Heart right ventricle (tissue), 16 donors: ENCODE results near the gene CYBC1. TPM values are rescaled to one million over a fixed set of nuclear protein-coding genes. Genes with fewer than 3 reads are reported as not detected.

Experiments
- ATAC-seq, 8 donors: fragments of 200-7000 bp; cut with Tn5 transposase; one replicate each; pipeline ENCODE4 v1.9.1; 2020; ENCODE audit warnings: mild to moderate bottlenecking in 8 of 8, moderate library complexity in 8 of 8, moderate number of reproducible peaks in 1 of 8
- DNase-seq, 2 donors: peaks; one replicate each; pipeline ENCODE4 v3.0.0-alpha.2; 2020
- H3K27ac ChIP-seq, 10 donors: fragments of 200-600 bp; sonication (generic) in 2 of 10; one replicate each; pipeline versions ENCODE4 v1.5.0 to v1.8.0; 2020 to 2022; ENCODE audit warnings: mild to moderate bottlenecking in 3 of 10
- H3K27me3 ChIP-seq, 7 donors: fragments of 200-600 bp; one replicate each; pipeline ENCODE4 v1.8.0; 2021 to 2022; ENCODE audit warnings: mild to moderate bottlenecking in 2 of 7
- H3K36me3 ChIP-seq, 9 donors: fragments of 200-600 bp; sonication (generic) in 1 of 9; one replicate each; pipeline versions ENCODE4 v1.5.0 to v1.8.0; 2020 to 2022; ENCODE audit warnings: mild to moderate bottlenecking in 2 of 9
- H3K4me1 ChIP-seq, 9 donors: fragments of 200-600 bp; sonication (generic) in 1 of 9; one replicate each; pipeline versions ENCODE4 v1.5.0 to v1.8.0; 2020 to 2022; ENCODE audit warnings: mild to moderate bottlenecking in 4 of 9
- H3K4me3 ChIP-seq, 10 donors: fragments of 200-600 bp; sonication (generic) in 2 of 10; one replicate each; pipeline versions ENCODE4 v1.5.0 to v1.8.0; 2020 to 2022; ENCODE audit warnings: mild to moderate bottlenecking in 7 of 10, moderate library complexity in 2 of 10
- H3K9me3 ChIP-seq, 11 donors: fragments of 200-600 bp in 10 of 11; sonication (generic) in 2 of 11; one replicate each; pipeline versions ENCODE4 v1.5.0 to v1.8.0; 2013 to 2022; ENCODE audit warnings: mild to moderate bottlenecking in 2 of 11, control low read depth in 1 of 11, moderate library complexity in 1 of 11
- WGBS, 2 donors: extraction: QIAGEN DNeasy Blood & Tissue Kit; methylation state at CpG; one replicate each; pipeline ENCODE4 v1.1.7; 2013; ENCODE audit warnings: inconsistent platforms in 1 of 2; 5-methylcytosine and 5-hydroxymethylcytosine counted together
- intact Hi-C, 10 donors: fragments of 100-400 bp; cut with DNase I; formaldehyde crosslinking; loops; one replicate each; pipeline versions ENCODE4 v1.11.1 to v1.14.2; 2022
- polyA plus RNA-seq, 2 donors: library from polyadenylated mRNA; stranded (reverse); fragments of 200-250 nt; gene quantifications; one replicate each; pipeline ENCODE4 v1.2.3, GENCODE V29; 2013
- total RNA-seq, 10 donors: library from RNA; stranded (reverse); fragmentation: NEBNext Ultra II Directional in 3 of 10; extraction: Animal tissue kit (Norgen Biotek cat#: 25700) in 3 of 10; gene quantifications; one replicate each; pipeline versions ENCODE4 v1.2.1 to v1.2.4, GENCODE V29; 2021 to 2023
- TF ChIP-seq, protein P1 (sequence below), 9 donors: fragments of 200-600 bp; sonication (generic) in 2 of 9; IDR thresholded peaks; one replicate each; pipeline versions ENCODE4 v1.5.0 to v1.8.0; 2021 to 2022; ENCODE audit warnings: antibody characterized with exemption in 9 of 9, mild to moderate bottlenecking in 5 of 9, moderate library complexity in 1 of 9
- donor health status: Arrhythmogenic right ventricular cardiomyopathy.
- donor health status: ischemic (EF 13 %, LVEDD 7.1; RV severe dilation, severe dysfunction).
- donor health status: healthy with polysubstance abuse.
- donor health status: DM: no; HTN: yes; CAD: no.
- donor health status: DM: no; HTN: no; CAD: no.
- donor health status: ischemic (EF 25% LVEDD 6.9; RV normal size, moderate dysfunction).
- donor health status: ischemic (EF 25% LVEDD 5.7; RV mildly dilated, moderate dysfunction).
- donor health status: healthy.
- donor health status: DM: yes; HTN: yes; CAD: no.
- donor health status: Ischemic cardiomyopathy.
- donor health status: ischemic (EF 35%, LVEDD 5.7; RV mildly dilated, moderate dysfunction).
- donor health status: nonischemic (EF 11% LVEDD 7.7; RV severe dilation, severe dysfunction).
- donor health status: DM: yes; HTN: yes; CAD: no.
- donor health status: PGD.
- donor health status: ischemic (EF 29% LVEDD 5.4; RV normal size, mild dysfunction).
- donor health status: nonischemic (EF 23%, LVEDD 6.1; RV moderate dilation, normal function).

The CYBC1 gene
- total and polyA plus RNA-seq, 12 donors: 13.4 to 56.6 (median 21.0) TPM

DNA sequence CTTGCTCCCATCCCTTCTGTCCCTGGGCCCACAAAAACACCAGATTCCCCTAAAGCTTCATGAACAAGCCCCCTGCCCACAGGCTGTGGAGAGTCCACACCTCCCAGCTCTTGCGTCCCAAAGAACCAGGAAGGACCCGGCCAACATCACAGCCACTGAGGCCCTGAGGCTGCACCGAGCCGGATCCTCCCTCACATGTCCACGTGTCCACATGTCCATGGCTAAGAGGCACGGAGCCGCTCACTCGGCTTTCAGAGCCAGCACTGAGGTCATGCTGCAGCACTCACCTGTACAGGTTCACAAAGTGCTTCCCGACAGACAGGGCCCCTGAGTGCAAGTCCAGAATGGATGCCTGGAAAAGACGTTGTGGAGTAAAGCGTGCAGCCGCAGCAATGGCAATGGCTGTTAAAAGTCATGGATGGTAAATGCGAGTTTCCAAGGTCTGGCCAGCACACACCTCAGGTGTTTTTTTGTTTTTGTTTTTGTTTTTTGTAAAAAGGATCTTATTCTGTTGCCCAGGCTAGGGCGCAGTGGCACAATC is 44.4 kb downstream of the CYBC1 start:
- intact Hi-C loops: no loop called here
- H3K27me3 ChIP-seq: no peaks in the 10 kb centered on the region
- DNase-seq (no peak), ATAC-seq (no peak)
- H3K36me3 ChIP-seq: peaks cover 0 to 48% (median 0%) of the 10 kb centered on the region in 9 donors
- no peaks in the 10 kb centered on the region for H3K9me3 ChIP-seq
- TF ChIP-seq, protein P1, sequence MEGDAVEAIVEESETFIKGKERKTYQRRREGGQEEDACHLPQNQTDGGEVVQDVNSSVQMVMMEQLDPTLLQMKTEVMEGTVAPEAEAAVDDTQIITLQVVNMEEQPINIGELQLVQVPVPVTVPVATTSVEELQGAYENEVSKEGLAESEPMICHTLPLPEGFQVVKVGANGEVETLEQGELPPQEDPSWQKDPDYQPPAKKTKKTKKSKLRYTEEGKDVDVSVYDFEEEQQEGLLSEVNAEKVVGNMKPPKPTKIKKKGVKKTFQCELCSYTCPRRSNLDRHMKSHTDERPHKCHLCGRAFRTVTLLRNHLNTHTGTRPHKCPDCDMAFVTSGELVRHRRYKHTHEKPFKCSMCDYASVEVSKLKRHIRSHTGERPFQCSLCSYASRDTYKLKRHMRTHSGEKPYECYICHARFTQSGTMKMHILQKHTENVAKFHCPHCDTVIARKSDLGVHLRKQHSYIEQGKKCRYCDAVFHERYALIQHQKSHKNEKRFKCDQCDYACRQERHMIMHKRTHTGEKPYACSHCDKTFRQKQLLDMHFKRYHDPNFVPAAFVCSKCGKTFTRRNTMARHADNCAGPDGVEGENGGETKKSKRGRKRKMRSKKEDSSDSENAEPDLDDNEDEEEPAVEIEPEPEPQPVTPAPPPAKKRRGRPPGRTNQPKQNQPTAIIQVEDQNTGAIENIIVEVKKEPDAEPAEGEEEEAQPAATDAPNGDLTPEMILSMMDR (IDR thresholded peaks at IDR 0.05): no peak
- H3K4me1 ChIP-seq: peaks cover 0 to 14% (median 8%) of the 10 kb centered on the region in 9 donors
- no peak overlapping the region for H3K4me3 ChIP-seq
- no peak overlapping the region for H3K27ac ChIP-seq
- 93 to 95% methylated on average over 14 of the region's 14 CpGs for WGBS, 2 donors

DNA sequence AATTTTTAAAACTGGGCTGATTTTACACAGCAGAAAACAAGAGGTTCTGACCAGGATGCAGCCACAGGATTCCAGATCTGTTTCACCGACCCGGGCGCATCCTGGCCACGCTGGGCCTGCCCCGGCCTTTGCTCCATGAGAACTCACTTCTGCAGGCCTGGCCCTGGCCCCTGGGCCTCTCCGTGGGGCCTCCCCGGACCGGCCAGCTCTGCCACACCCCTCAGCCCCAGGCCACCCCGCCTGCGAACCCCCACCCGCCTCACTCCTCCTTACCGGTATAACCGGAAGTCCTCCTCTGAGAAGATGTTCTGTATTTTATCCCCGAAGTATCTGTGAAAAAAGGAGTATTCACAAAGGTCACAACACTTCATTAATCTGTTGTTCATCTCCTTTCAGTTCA is 45.5 kb downstream of the CYBC1 start:
- H3K9me3 ChIP-seq: no peaks in the 10 kb centered on the region
- intact Hi-C loops: no loop called here

DNA sequence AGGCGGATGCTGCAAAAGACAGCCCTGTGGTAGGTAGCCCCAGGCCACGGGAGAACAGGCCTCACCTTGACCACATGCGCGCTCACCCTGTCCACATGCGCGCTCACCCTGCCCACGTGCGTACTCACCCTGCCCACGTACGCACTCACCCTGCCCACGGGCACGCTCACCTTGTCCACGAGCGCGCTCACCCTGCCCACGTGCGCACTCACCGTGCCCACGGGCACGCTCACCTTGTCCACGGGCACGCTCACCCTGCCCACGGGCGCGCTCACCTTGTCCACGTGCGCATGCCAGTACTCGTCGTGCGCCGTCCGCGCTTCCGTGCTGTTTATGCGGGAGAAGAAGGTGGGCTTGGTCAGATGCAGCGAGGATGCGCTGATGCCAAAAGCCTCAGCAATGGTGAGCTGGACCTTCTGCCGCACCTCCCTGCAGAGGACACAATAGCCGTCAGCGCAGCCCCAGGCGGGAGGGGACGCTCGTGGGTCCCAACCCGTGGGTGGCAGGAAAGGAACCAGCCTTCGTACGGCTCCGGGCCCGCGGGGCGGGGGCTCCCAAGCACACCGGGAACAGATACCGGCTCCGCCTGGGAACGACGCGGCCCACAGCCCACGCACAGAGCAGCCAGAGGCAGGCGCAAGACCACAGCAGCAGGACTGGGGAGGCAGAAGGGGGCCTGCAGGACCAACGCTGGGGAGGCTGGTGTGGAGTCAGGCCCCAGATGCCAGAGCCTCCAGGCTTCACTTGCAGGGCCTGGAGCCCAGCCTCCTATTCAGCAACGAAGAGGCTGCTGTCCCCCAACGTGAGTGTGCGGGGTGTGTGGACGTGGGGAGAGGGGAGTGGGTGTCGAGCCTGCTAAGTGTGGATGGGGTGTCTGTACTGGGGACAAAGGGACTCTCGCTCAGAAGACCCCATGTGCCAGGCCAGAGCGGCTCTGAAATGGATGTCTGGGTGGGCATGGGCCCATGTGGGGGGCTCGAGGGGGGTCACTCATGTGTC is 46.6 kb downstream of the CYBC1 start:
- H3K4me1 ChIP-seq: peaks cover 0 to 33% (median 11%) of the 10 kb centered on the region in 9 donors
- DNase-seq (no peak), ATAC-seq (no peak)
- H3K27ac ChIP-seq: no peak overlapping the region
- WGBS, 2 donors: 96% methylated on average over 67 of the region's 67 CpGs
- TF ChIP-seq, protein P1 (IDR thresholded peaks at IDR 0.05): no peak
- intact Hi-C loops: no loop called here
- peaks cover 0 to 47% (median 0%) of the 10 kb centered on the region in 9 donors for H3K36me3 ChIP-seq
- H3K27me3 ChIP-seq: no peaks in the 10 kb centered on the region
- no peaks in the 10 kb centered on the region for H3K9me3 ChIP-seq
- H3K4me3 ChIP-seq: no peak overlapping the region

More for the DNA sequence above, 45.5 kb downstream of the CYBC1 start:
- Histone ChIP-seq H3K4me3 (no peak overlapping the region), H3K27ac (no peak overlapping the region), H3K36me3 (peaks cover 0 to 53% (median 0%) of the 10 kb centered on the region in 9 donors), H3K27me3 (no peaks in the 10 kb centered on the region), H3K4me1 (peaks cover 0 to 22% (median 8%) of the 10 kb centered on the region in 9 donors)
- DNase-seq (no peak), ATAC-seq (no peak)
- WGBS, 2 donors: 93 to 96% methylated on average over 14 of the region's 14 CpGs
- TF ChIP-seq, protein P1 (IDR thresholded peaks at IDR 0.05): no peak

DNA sequence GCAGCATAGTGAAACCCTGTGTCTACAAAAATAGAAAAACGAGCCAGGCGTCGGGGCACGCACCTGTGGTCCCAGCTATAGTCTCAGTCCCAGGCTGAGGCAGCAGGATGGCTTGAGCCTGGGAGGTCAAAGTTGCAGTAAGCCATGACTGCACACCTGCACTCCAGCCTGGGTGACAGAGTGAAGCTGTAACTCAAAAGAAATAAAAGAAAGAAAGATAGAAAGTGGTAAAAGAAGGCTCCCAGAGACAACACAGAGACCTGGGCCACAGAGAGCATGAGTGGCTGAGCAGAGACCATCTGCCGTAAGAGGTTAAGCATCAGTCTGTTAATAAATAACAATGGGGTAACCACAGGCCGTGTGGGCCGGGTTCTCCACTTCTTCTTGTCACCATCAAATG is 47.7 kb downstream of the CYBC1 start:
- no peaks in the 10 kb centered on the region for H3K27me3 ChIP-seq
- H3K4me3 ChIP-seq: no peak overlapping the region
- DNase-seq: no peak
- peaks cover 0 to 48% (median 0%) of the 10 kb centered on the region in 9 donors for H3K36me3 ChIP-seq
- no peak overlapping the region for H3K27ac ChIP-seq
- peaks cover 0 to 40% (median 11%) of the 10 kb centered on the region in 9 donors for H3K4me1 ChIP-seq
- H3K9me3 ChIP-seq: no peaks in the 10 kb centered on the region
- ATAC-seq: no peak
- TF ChIP-seq, protein P1 (IDR thresholded peaks at IDR 0.05): no peak
- WGBS, 2 donors: 94 to 95% methylated on average over 7 of the region's 7 CpGs
- intact Hi-C loops: no loop called here
